KG1 (cell line): Measurements from ENCODE around the gene GATA6.

Source experiments
- DNase-seq: peaks from one replicate; lab custom pipeline; 2025; lab: John Stamatoyannopoulos, UW

The GATA6 gene

GRCh38 chr18:22169011-22169888 lies at the start of gene GATA6:
Gene GATA6, plus strand, starts transcription at chr18:22169589. Its CDS starts 1,556 bp downstream, at chr18:22171145.
- no peak for DNase-seq

GRCh38 chr18:22124970-22125369 lies 44.4 kb upstream of the GATA6 start:
- no peak for DNase-seq

DNA sequence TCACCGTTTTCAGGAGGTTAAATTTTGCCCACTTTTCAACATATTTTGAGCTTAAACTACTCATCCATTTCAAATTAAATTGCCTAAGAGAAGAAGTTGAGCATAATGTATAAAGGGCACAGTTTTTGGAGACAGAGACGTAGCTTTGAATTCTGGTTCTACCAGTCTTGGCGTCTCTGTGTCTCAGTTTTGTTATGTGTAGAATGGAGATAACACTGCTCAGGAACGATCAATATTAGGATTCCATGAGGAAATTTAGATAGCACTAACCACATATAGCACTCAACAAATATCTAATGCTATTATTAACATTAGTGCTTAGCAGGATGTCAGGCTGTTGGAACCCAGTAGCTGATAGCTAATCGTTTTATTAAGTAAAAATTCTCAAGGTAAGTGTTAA lies 40.4 kb upstream of the GATA6 start:
- DNase-seq: no peak

- no peak for DNase-seq
Measured at GRCh38 chr18:22129778-22130177, 39.6 kb upstream of the GATA6 start.

DNA sequence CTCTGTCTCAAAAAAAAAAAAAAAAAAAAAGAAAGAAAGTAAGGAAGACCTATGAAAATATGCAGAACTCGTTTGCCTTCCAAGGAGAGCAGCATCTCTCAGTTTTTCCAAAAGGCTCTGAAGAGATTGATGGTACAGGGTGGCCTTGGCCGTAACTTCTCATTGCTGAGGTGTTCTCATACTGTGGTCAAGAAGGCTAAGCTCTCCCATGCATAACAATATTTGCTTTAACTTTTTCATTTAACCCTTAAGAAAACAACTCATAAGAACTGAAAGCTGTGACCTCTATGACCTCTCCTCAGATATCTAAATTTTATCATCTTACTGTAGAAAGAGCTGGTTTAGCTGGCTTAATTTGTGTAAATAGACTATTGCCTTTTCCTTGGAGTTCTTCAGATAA lies 37.1 kb upstream of the GATA6 start:
- no peak for DNase-seq

GRCh38 chr18:22132763-22133162 lies 36.6 kb upstream of the GATA6 start:
- no peak for DNase-seq

DNA sequence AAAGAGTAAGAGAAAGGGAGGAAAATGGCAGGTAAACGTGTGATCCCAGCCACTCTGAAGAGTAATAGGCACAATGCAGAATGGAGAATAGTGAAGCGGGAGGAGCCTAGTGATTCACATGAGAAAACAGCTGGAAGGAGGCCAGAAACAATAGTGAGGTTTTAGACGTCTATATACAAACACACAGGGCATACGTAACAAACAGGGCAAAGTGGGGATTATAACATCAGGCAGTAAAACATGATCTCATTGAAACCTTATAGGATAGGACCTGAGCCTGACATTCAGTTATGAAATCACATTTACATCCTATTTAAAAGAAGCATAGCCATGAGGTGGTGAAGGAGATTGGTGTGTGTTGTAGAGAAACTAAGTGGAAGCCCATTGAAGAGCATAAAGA lies 33.0 kb upstream of the GATA6 start:
- DNase-seq: no peak

DNA sequence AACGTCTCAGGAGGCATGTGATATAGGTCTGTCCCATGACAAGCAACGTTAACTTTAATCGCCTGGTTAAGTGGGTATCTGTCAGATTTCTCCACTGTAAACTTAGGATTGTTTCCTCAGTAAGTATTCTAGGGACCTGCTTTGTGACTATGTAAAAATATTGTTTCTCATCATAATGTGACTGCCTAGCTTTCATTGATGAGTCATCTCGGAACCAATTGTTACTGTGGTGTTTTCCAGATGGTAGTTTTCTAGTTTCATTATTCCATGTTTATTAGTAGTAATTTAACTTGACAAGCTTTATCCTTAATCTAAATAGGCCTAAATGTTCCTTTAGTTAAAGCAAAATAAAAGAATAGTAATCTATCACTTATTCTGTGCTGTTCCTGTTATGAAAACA lies 28.2 kb upstream of the GATA6 start:
- DNase-seq: no peak

DNA sequence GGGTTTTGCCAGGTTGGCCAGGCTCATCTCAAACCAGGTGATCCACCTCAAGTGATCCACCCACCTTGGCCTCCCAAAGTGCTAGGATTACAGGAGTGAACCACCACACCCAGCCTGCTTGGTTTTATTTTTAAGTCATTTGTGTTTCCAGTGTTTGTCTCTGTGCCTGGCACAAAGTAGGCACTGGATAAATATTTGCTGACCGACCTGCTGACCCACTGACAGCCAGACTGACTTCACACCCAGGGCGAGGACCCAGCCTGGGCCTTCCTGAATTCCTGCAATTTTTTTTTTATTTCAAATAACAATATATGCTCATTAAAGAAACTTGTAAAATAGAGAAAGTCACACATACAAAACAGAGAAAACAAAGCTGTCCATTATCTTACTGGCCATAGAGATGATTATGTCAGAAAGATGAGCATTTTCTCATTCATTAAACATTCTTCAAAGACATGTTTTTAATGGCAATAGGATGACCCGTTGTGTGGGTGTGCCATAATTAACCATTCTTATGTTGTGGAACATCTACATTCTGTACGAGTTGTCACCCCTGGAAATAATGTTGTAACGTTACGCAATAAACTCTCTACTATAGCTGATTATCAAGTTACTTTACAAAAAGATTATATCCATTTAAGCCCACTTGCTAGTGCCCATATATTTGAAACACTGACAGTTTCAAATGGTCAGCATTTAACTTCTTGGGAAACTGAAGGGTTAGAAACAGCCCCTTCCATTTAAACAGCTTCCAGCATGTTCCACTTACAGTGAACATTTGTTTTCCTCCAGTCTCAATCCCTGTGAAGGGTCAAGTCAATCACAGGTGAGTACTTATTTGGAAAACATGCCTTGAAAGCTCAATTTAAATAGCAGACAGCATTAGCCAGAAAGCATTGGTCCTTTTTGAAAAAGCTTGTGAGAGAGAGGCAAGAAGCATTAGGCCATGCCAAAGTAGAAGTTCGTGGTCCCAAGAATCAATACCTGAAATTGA lies 25.7 kb upstream of the GATA6 start:
- DNase-seq: no peak

DNA sequence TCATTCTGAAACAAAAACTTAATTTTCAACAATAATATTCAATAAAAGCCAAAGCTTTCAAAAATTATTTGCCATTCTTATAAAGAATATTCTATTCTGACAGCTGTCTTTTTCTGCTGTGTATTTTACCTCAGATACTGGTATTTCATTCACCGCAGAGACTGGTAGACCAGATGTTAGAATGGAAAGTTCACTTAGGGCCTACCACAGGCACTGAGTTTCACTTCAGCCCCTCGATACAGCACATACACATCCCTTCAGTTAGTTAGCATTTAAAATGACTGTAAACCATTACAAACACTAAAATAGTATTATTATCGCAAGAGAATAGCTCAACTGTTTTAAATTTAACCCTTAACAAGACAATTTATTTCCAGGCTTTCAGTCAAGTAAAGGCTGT lies 24.2 kb upstream of the GATA6 start:
- no peak for DNase-seq

DNA sequence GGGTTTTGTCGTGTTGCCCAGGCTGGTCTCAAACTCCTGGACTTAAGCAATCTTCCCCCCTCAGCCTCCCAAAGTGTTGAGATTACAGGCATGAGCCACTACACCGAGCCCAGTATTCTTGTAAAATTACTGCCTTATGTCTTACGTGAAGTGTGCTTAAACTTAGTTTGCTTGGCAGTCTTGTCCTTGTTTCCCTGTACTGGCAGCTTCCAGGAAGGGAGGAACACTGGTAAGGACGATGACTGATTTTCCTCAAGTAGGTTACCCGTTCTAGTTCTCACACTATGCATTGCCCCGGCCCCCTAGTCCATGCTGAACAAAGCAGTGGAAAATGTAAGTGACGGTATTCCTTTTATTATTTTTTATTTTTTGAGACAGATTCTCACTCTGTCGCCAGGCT lies 19.7 kb upstream of the GATA6 start:
- no peak for DNase-seq

GRCh38 chr18:22152093-22152492 lies 17.3 kb upstream of the GATA6 start:
- DNase-seq: no peak

DNA sequence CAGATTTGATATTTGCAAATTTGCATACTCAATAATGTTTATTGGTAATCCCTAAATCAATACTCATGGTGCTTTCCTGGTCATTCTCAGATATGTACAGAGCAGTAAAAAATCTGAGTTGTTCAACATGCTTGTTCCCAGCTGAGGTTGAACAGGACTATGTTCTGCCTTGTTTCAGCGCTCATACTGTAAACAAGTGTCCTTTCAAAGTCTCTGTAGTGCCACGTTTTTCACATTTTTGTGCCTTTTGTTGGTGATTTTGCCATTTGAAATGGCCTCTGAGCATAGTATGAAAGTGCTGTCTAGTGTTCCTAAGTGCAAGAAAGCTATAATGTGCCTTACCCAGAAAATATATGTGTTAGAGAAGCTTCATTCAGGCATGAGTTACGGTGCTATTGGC lies 16.0 kb upstream of the GATA6 start:
- DNase-seq: no peak

DNA sequence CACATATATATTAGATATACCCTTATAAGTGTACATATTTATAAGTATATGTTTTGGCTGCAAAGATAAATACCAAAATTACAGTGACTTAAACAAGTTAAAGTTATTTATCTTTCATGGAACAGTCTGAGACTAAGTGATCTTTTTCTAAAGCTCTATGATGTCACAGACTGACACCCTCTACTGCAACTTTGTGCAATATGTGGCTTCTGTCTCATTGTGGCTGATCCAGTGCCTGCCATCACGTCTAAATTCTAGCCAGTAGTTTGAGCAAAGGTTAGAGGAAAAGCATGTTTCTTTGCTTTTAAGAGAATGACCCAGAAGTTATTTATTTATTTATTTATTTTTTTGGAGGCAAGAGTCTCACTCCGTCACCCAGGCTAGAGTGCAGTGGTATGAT lies 13.8 kb upstream of the GATA6 start:
- DNase-seq: no peak

- no peak for DNase-seq
Measured at GRCh38 chr18:22159014-22159413, 10.4 kb upstream of the GATA6 start.

DNA sequence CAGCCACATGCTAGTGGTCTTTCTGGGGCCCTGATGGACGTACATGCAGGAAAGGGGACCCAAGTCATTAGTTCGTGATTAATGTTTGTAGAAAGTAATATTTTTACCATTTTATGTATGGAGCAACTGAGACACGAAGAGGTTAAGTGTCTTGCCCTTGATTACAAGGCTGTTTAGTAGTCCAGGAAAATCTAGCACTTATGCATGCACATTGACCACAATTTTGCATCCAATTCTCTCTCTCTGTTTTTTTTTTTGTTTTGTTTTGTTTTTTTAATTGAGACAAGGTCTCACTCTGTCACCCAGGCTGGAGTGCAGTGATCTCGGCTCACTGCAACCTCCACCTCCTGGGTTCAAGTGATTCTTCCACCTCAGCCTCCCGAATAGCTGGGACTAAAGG lies 8.3 kb upstream of the GATA6 start:
- DNase-seq: no peak

GRCh38 chr18:22163416-22164161 lies 5.8 kb upstream of the GATA6 start:
- no peak for DNase-seq

DNA sequence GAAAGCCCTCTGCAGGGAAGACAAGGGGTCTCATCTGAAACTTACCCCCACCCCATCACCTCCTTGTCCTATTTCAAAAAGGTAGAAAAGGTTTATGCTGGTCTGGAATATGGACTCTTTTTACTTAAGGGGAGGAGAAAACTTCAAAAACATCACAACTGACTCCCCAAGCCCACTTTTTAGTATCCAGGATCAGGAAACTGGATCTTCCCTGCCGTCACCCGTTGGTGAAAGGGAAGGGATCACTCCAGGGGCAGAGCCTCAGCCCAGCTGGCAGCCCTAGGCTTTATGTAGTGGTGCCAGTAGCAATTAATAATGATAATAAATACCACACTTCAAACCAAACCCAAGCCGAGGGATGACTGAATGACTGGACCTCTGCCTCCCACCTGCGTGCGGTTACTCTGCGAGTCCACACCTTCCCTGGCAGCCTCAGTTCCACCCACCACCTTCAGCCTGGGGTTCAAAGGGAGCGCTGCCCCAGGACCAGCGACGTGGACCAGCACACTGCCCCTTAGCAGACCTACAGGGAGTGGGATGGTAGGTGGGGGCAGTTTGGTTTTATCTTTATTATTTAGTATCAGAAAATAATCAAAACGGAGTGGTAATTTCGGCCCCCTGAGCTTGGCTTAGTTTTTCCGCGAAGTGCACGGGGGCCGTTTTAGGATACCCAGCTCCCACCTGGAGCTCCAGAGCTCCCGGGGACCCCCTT lies 4.9 kb upstream of the GATA6 start:
- no peak for DNase-seq

- no peak for DNase-seq
Measured at GRCh38 chr18:22165049-22165602, 4.3 kb upstream of the GATA6 start.

DNA sequence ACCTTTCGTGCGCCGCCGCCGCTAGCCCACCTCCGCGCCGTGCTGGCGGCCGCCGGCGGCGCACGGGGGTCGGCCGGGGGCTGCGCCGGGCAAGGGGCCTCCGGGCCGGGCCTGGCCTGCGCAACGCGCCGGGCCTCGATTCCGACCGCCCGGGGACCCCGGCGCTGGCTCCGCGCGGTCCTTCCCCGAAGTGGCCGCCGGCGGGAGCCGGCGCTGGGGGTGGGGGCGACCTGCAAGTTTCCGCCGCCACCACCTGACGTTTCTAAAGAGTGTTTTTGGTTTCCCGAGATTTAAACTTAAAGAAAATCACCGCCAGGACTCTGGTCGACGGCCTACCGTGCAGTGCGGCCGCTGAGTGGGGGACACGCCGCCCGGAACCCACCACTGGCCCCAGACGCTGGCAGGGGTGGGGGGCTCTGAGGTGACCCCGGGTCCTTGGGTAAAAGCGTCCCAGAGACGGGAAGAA lies 3.8 kb upstream of the GATA6 start:
- DNase-seq: no peak
